ENCODE results near the gene CEP72.

DNA sequence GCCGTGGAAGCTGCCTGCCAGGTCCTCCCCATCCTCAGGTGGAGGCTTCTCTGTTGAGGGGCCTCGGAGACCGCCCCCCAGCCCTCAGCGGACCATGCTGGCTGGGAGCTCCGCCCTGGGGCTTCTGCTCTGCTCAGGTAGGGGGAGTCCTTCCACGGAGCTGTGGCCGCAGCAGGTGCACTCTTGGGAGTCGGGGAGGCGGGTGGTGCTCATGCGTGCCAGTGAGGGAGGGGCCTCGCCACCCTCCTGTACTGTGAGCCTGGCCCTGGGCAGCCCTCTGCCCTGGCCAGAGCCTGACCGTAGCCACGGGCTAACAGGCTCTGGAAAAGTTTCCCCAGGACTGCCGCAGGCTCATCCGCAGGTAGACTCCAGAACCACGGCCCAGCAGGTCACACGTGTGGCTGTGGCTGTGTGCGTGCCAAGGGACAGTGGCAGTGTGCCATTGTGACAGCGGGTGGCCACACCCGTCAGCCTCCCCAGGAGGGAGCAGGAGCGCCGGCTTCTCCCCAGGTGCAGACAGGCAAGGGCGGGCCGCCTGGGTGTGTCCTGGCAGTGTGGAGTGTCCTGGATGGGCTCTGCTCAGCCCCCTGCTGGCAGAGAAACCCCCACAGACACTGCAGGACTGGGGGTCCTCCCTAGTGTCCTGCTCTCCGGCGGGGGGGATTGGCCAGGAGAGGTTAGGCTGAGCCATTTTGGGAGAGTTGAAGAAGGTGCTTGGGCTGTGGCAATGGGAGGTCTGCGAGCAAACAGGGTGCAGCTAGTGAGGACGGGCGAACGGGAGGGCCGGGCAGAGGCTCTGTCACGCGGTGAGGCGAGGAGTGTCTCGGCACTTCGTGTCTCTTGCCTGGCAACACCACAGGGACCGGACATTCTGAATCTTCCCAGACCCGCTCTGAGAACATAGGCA, 51.5 kb downstream of the CEP72 start:
- TF ChIP-seq GATA2 (IDR thresholded peaks at IDR 0.05; ENCODE audit: low read depth, low read length): no peak
- no peak for TF ChIP-seq GATA3 (IDR thresholded peaks at IDR 0.05; ENCODE audit: low read depth, low read length)

Data from SH-SY5Y (cell line).